Neural cell (in vitro differentiated cells): ENCODE results near the gene ATP13A1. TPM values are rescaled to one million over a fixed set of nuclear protein-coding genes. Genes with fewer than 3 reads are reported as not detected.
"Not testable (repeated sequence)": the region's sequence is repeated elsewhere in the genome, so short reads cannot be mapped to it uniquely, and the experiment has no call there.

Experiments used
- H2AFZ ChIP-seq: fragments of 200-600, 300-800 bp; sonication (generic), shearing (Covaris generic); 2 replicates; pipeline ENCODE4 v1.6.0; 2014; ENCODE audit warnings: low read depth, mild to moderate bottlenecking, antibody characterized with exemption, low read length, moderate library complexity
- H3F3A ChIP-seq: fragments of 200-600 bp; shearing (Covaris generic); 2 replicates; pipeline ENCODE4 v1.6.1; 2016; ENCODE audit warnings: mild to moderate bottlenecking, moderate library complexity, mixed read lengths, antibody characterized with exemption, low read length; ENCODE audit not compliant: insufficient read depth, poor library complexity, severe bottlenecking
- H3K27ac ChIP-seq: fragments of 200-600, 300-800 bp; sonication (generic), shearing (Covaris generic); 2 replicates; pipeline ENCODE4 v1.5.1; 2014; ENCODE audit warnings: mild to moderate bottlenecking, low read length, moderate library complexity
- H3K27me3 ChIP-seq: fragments of 300-800, 200-600 bp; sonication (generic), shearing (Covaris generic); 2 replicates; pipeline ENCODE4 v1.6.0; 2014; ENCODE audit warnings: mild to moderate bottlenecking, low read depth, low read length, moderate library complexity; ENCODE audit not compliant: insufficient read depth
- H3K36me3 ChIP-seq: fragments of 300-800, 200-600 bp; sonication (generic), shearing (Covaris generic); 2 replicates; pipeline ENCODE4 v1.5.1; 2014; ENCODE audit warnings: mild to moderate bottlenecking, antibody characterized with exemption, low read length, moderate library complexity; ENCODE audit not compliant: insufficient read depth
- H3K4me2 ChIP-seq: fragments of 300-800, 200-600 bp; sonication (generic), shearing (Covaris generic); 2 replicates; pipeline ENCODE4 v1.6.0; 2014; ENCODE audit warnings: mild to moderate bottlenecking, low read length
- H3K4me3 ChIP-seq: fragments of 300-800, 200-600 bp; sonication (generic), shearing (Covaris generic); 2 replicates; pipeline ENCODE4 v1.5.1; 2014; ENCODE audit warnings: mild to moderate bottlenecking, low read length, moderate library complexity
- H3K79me2 ChIP-seq: fragments of 200-600 bp; shearing (Covaris generic); replicated peaks from 2 replicates; pipeline ENCODE4 v1.6.0; 2014; ENCODE audit warnings: mild to moderate bottlenecking, low read length, moderate library complexity; ENCODE audit not compliant: insufficient read depth
- H3K9ac ChIP-seq: fragments of 300-800, 200-600 bp; sonication (generic), shearing (Covaris generic); 2 replicates; pipeline ENCODE4 v1.6.1; 2016; ENCODE audit warnings: mild to moderate bottlenecking, low read length, mixed read lengths
- H3K9me2 ChIP-seq: fragments of 200-600 bp; shearing (Covaris generic); 2 replicates; pipeline ENCODE4 v1.6.1; 2016; ENCODE audit warnings: mild to moderate bottlenecking, low read length, mixed read lengths; ENCODE audit not compliant: insufficient read depth
- H3K9me3 ChIP-seq: fragments of 200-600, 300-800 bp; sonication (generic), shearing (Covaris generic); 2 replicates; pipeline ENCODE4 v1.6.1; 2016; ENCODE audit warnings: mild to moderate bottlenecking, mixed run types, low read length, moderate library complexity, mixed read lengths
- H4K20me1 ChIP-seq: fragments of 200-600 bp; shearing (Covaris generic); 2 replicates; pipeline ENCODE4 v1.6.1; 2016; ENCODE audit warnings: mild to moderate bottlenecking, mixed run types; ENCODE audit not compliant: insufficient read depth
- EP300 ChIP-seq: fragments of 450-650 bp; conservative IDR thresholded peaks from 2 replicates; pipeline ENCODE4 v1.6.1; 2014; ENCODE audit warnings: antibody characterized with exemption, mild to moderate bottlenecking, moderate library complexity; ENCODE audit not compliant: poor library complexity, severe bottlenecking
- EZH2 ChIP-seq: fragments of 200-600, 300-800 bp; shearing (Covaris generic), sonication (generic); IDR thresholded peaks from 2 replicates; pipeline ENCODE4 v1.6.1; 2014; ENCODE audit warnings: antibody characterized with exemption, low read length, borderline replicate concordance, mild to moderate bottlenecking; ENCODE audit not compliant: insufficient read depth, poor library complexity, severe bottlenecking
- MXI1 ChIP-seq: fragments of 450-650 bp; conservative IDR thresholded peaks from 2 replicates; pipeline ENCODE4 v1.6.1; 2014; ENCODE audit warnings: antibody characterized with exemption, mild to moderate bottlenecking; ENCODE audit not compliant: poor library complexity, severe bottlenecking
- POLR2AphosphoS5 ChIP-seq: IDR thresholded peaks from 2 replicates; pipeline ENCODE4 v1.6.1; 2012
- RAD21 ChIP-seq: fragments of 450-650 bp; conservative IDR thresholded peaks from 2 replicates; pipeline ENCODE4 v1.6.1; 2014; ENCODE audit warnings: antibody characterized with exemption, mild to moderate bottlenecking, moderate library complexity
- SMC3 ChIP-seq: fragments of 450-650 bp; conservative IDR thresholded peaks from 2 replicates; pipeline ENCODE4 v1.6.1; 2014; ENCODE audit warnings: antibody characterized with exemption, mild to moderate bottlenecking, moderate library complexity; ENCODE audit not compliant: poor library complexity
- TAF1 ChIP-seq: IDR thresholded peaks from 2 replicates; pipeline ENCODE4 v1.6.1; 2012; ENCODE audit warnings: low read depth
- polyA plus RNA-seq: library from polyadenylated mRNA; depleted of rRNA; stranded (reverse); fragments of >200 nt; gene quantifications from 2 replicates; pipeline ENCODE4 v1.2.3, GENCODE V29; 2014
- TF ChIP-seq, protein P1 (sequence below): IDR thresholded peaks from 2 replicates; pipeline ENCODE4 v1.6.1; 2012; ENCODE audit warnings: borderline replicate concordance
- TF ChIP-seq, protein P2 (sequence below): fragments of 450-650 bp; IDR thresholded peaks from 2 replicates; pipeline ENCODE4 v1.5.1; 2014; ENCODE audit warnings: antibody characterized with exemption, mild to moderate bottlenecking, moderate library complexity; ENCODE audit not compliant: poor library complexity, severe bottlenecking

ATP13A1 gene
- polyA plus RNA-seq, 1 donor from 2014 or later, result 63.5 TPM

DNA sequence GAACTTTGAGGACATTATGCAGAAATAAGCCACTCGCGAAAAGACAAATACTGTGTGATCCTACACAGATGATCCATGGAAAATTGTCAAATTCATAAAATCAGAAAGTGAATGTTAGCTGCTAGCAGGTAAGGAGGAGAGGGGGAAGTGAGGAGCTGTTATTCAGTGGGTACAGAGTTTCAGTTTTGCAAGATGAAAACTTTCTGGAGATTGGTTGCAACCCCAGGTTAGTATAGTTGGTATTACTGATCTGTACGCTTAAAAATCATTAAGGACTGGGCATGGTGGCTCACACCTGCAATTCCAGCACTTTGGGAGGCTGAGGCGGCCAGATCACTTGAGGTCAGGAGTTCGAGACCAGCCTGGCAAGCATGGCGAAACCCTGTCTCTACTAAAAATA lies 23.1 kb upstream of the ATP13A1 start:
- H2AFZ ChIP-seq, result no peak overlapping the region
- no peaks in the 10 kb centered on the region for H4K20me1 ChIP-seq
- H3K9me2 ChIP-seq, result no peaks in the 10 kb centered on the region
- no peaks in the 10 kb centered on the region for H3K27me3 ChIP-seq
- no peak overlapping the region for H3K4me3 ChIP-seq
- H3K9me3 ChIP-seq, result no peaks in the 10 kb centered on the region
- no peaks in the 10 kb centered on the region for H3K79me2 ChIP-seq
- H3K27ac ChIP-seq, result no peak overlapping the region
- no peaks in the 10 kb centered on the region for H3K36me3 ChIP-seq
- no peak overlapping the region for H3K9ac ChIP-seq
- TF ChIP-seq EP300 (no peak), MXI1 (no peak), TAF1 (no peak), RAD21 (no peak), POLR2AphosphoS5 (no peak), EZH2 (no peak), SMC3 (no peak)
- TF ChIP-seq, protein P1, sequence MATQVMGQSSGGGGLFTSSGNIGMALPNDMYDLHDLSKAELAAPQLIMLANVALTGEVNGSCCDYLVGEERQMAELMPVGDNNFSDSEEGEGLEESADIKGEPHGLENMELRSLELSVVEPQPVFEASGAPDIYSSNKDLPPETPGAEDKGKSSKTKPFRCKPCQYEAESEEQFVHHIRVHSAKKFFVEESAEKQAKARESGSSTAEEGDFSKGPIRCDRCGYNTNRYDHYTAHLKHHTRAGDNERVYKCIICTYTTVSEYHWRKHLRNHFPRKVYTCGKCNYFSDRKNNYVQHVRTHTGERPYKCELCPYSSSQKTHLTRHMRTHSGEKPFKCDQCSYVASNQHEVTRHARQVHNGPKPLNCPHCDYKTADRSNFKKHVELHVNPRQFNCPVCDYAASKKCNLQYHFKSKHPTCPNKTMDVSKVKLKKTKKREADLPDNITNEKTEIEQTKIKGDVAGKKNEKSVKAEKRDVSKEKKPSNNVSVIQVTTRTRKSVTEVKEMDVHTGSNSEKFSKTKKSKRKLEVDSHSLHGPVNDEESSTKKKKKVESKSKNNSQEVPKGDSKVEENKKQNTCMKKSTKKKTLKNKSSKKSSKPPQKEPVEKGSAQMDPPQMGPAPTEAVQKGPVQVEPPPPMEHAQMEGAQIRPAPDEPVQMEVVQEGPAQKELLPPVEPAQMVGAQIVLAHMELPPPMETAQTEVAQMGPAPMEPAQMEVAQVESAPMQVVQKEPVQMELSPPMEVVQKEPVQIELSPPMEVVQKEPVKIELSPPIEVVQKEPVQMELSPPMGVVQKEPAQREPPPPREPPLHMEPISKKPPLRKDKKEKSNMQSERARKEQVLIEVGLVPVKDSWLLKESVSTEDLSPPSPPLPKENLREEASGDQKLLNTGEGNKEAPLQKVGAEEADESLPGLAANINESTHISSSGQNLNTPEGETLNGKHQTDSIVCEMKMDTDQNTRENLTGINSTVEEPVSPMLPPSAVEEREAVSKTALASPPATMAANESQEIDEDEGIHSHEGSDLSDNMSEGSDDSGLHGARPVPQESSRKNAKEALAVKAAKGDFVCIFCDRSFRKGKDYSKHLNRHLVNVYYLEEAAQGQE, result no peak
- TF ChIP-seq, protein P2, sequence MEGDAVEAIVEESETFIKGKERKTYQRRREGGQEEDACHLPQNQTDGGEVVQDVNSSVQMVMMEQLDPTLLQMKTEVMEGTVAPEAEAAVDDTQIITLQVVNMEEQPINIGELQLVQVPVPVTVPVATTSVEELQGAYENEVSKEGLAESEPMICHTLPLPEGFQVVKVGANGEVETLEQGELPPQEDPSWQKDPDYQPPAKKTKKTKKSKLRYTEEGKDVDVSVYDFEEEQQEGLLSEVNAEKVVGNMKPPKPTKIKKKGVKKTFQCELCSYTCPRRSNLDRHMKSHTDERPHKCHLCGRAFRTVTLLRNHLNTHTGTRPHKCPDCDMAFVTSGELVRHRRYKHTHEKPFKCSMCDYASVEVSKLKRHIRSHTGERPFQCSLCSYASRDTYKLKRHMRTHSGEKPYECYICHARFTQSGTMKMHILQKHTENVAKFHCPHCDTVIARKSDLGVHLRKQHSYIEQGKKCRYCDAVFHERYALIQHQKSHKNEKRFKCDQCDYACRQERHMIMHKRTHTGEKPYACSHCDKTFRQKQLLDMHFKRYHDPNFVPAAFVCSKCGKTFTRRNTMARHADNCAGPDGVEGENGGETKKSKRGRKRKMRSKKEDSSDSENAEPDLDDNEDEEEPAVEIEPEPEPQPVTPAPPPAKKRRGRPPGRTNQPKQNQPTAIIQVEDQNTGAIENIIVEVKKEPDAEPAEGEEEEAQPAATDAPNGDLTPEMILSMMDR, result no peak
- no peaks in the 10 kb centered on the region for H3F3A ChIP-seq
- H3K4me2 ChIP-seq, result no peak overlapping the region

DNA sequence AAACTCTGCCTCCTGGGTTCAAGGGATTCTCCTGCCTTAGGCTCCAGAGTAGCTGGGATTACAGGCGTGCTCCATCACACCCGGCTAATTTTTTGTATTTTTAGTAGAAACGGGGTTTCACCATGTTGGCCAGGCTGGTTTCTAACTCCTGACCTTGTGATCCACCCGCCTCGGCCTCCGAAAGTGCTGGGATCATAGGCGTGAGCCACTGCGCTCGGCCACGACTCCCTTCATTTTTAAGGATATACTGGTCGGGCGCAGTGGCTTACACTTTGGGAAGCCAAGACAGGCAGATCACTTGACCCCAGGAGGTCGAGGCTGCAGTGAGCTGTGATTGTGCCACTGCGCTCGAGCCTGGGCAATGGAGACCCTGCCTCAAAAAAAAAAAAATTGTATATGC lies 22.6 kb upstream of the ATP13A1 start:
- H3K4me3 ChIP-seq, H3K9me2 ChIP-seq, H4K20me1 ChIP-seq, H3K27ac ChIP-seq, H3K4me2 ChIP-seq, H3K9ac ChIP-seq, H3F3A ChIP-seq, H2AFZ ChIP-seq, H3K27me3 ChIP-seq, H3K9me3 ChIP-seq, H3K79me2 ChIP-seq, H3K36me3 ChIP-seq: not testable (repeated sequence)
